Caco-2 (cell line): ENCODE measurements around the gene SUCLG1. TPM values are rescaled to one million over a fixed set of nuclear protein-coding genes. Genes with fewer than 3 reads are reported as not detected.

Experiments used
- BruUV-seq: library from RNA; stranded (reverse); fragments of 400-500 nt; replicated peaks from 2 replicates; lab custom pipeline; 2021; lab: Mats Ljungman, UMichigan
- CTCF ChIA-PET: fragments of 300-600 bp; sonication (Branson Sonifier 250); formaldehyde crosslinking; loops from one replicate; lab custom pipeline; 2022; ENCODE audit warnings: antibody characterized with exemption; lab: Charles Lee
- POLR2A ChIA-PET: fragments of 300-600 bp; sonication (Branson Sonifier 250); formaldehyde crosslinking; loops from one replicate; lab custom pipeline; 2022; ENCODE audit warnings: antibody characterized with exemption; lab: Charles Lee
- DNase-seq, 2 experiments: peaks; one replicate each; pipeline versions ENCODE4 v3.0.0 to v3.0.0-alpha.2; 2020 to 2022
- H3K27me3 ChIP-seq: replicated peaks from 2 replicates; pipeline ENCODE4 v1.6.0; 2011; ENCODE audit warnings: low read length; ENCODE audit not compliant: control insufficient read depth, insufficient read depth
- H3K36me3 ChIP-seq: 2 replicates; pipeline ENCODE4 v1.5.1; 2011; ENCODE audit warnings: low read length; ENCODE audit not compliant: control insufficient read depth, insufficient read depth
- H3K4me1 ChIP-seq: fragments of 250-450 bp; sonication (Bioruptor Pico); 2 replicates; pipeline ENCODE4 v1.5.1; 2020; ENCODE audit warnings: mild to moderate bottlenecking
- H3K4me3 ChIP-seq: 2 replicates; pipeline ENCODE4 v1.5.1; 2011; ENCODE audit warnings: low read depth, mild to moderate bottlenecking, control low read depth, low read length
- H3K9me3 ChIP-seq: fragments of 250-450 bp; sonication (Bioruptor Pico); 2 replicates; pipeline ENCODE4 v1.5.1; 2020; ENCODE audit warnings: mild to moderate bottlenecking, moderate library complexity
- H3K27ac Mint-ChIP-seq: one replicate; pipeline ENCODE4 v1.8.0; 2022; ENCODE audit warnings: mixed read lengths; ENCODE audit not compliant: unreplicated experiment
- H3K27me3 Mint-ChIP-seq: one replicate; pipeline ENCODE4 v1.8.0; 2022; ENCODE audit warnings: mixed read lengths; ENCODE audit not compliant: insufficient read depth, unreplicated experiment
- H3K36me3 Mint-ChIP-seq: one replicate; pipeline ENCODE4 v1.8.0; 2022; ENCODE audit warnings: mild to moderate bottlenecking, mixed read lengths; ENCODE audit not compliant: insufficient read depth, unreplicated experiment
- H3K4me1 Mint-ChIP-seq: one replicate; pipeline ENCODE4 v1.8.0; 2022; ENCODE audit warnings: low read depth, mixed read lengths; ENCODE audit not compliant: unreplicated experiment
- H3K4me3 Mint-ChIP-seq: one replicate; pipeline ENCODE4 v1.8.0; 2022; ENCODE audit warnings: mild to moderate bottlenecking, moderate library complexity, mixed read lengths; ENCODE audit not compliant: unreplicated experiment
- H3K9me3 Mint-ChIP-seq: one replicate; pipeline ENCODE4 v1.8.0; 2022; ENCODE audit warnings: mixed read lengths; ENCODE audit not compliant: unreplicated experiment
- CTCF ChIP-seq, 2 experiments: fragments of 200-600 bp in 1 of 2; IDR thresholded peaks; 1 replicate in 1 of 2; 2 replicates in 1 of 2; pipeline versions ENCODE4 v1.5.1 to v1.8.0; 2011 to 2022; ENCODE audit warnings: antibody characterized with exemption in 1 of 2, control low read depth in 1 of 2, inconsistent platforms in 1 of 2, low read depth in 1 of 2, low read length in 1 of 2, mild to moderate bottlenecking in 1 of 2, moderate library complexity in 1 of 2; ENCODE audit not compliant: insufficient read depth in 1 of 2, severe bottlenecking in 1 of 2, unreplicated experiment in 1 of 2
- intact Hi-C: fragments of 100-400 bp; cut with micrococcal nuclease; formaldehyde crosslinking; loops from one replicate; pipeline ENCODE4 v1.10.0; 2022; ENCODE audit not compliant: unreplicated experiment
- total RNA-seq: library from RNA; stranded (reverse); gene quantifications from 2 replicates; pipeline ENCODE4 v1.2.3, GENCODE V29; 2022

SUCLG1 gene
- total RNA-seq, 1 experiment from 2014 or later = 155 TPM

DNA sequence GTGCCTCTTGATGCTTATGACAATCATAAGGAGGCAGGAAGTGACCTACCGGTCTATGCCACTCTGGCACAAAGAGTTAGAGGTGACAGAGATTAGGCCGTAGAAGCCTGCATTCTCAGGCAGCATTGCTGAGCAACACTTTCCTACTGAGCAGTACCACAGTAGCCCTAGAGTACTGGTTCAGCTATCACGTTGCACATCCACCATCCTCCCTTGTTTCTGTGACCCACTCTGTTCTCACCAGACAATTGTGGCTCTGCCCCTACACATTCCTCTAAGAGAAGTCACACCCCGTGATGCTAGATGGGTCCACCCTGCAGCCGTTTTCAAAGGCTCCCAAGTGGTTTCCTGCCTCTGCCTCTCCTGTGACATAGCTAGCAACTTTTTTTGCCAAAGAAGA, 22.6 kb upstream of the SUCLG1 start:
- H3K27me3 ChIP-seq = no peaks in the 10 kb centered on the region
- no peak overlapping the region for H3K4me3 Mint-ChIP-seq
- no TSS peak for BruUV-seq
- TF ChIP-seq CTCF (IDR thresholded peaks at IDR 0.05; ENCODE audit: insufficient read depth in 1 of 2, low read depth in 1 of 2, low read length in 1 of 2, severe bottlenecking in 1 of 2, unreplicated experiment in 1 of 2) = no peak
- intact Hi-C loops = no loop called here
- no peak for DNase-seq
- peaks cover 7% of the 10 kb centered on the region; the same call in 1 of the 2 replicates for H3K9me3 ChIP-seq
- no peaks in the 10 kb centered on the region for H3K36me3 Mint-ChIP-seq
- no peaks in the 10 kb centered on the region for H3K27me3 Mint-ChIP-seq
- CTCF ChIA-PET = no interaction called here
- POLR2A ChIA-PET = no interaction called here
- no peak overlapping the region for H3K4me3 ChIP-seq
- H3K27ac Mint-ChIP-seq = peak overlapping the region; percentile 13
- peaks cover 1% of the 10 kb centered on the region; the same call in 1 of the 2 replicates for H3K36me3 ChIP-seq
- peaks cover 13% of the 10 kb centered on the region for H3K4me1 ChIP-seq
- H3K4me1 Mint-ChIP-seq = peaks cover 9% of the 10 kb centered on the region
- peaks cover 11% of the 10 kb centered on the region for H3K9me3 Mint-ChIP-seq

DNA sequence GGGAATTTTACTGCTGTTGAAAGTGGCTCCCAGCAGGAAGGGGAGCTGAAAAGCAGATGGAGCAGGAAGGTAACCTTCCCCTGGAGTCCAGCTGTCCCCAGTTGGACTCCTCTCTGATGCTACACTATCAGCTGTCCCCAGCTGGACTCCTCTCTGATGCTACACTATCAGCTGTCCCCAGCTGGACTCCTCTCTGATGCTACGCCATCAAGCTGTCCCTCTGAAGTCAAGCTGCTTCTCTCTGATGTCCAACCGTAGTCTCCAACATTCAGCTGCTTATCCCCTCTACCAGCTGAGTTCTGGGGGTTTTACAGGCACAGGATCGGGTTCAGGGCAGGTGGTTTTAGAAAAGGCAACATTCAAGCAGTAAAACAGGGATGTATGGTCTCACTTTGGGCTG, 19.8 kb upstream of the SUCLG1 start:
- CTCF ChIA-PET = no interaction called here
- POLR2A ChIA-PET = no interaction called here

DNA sequence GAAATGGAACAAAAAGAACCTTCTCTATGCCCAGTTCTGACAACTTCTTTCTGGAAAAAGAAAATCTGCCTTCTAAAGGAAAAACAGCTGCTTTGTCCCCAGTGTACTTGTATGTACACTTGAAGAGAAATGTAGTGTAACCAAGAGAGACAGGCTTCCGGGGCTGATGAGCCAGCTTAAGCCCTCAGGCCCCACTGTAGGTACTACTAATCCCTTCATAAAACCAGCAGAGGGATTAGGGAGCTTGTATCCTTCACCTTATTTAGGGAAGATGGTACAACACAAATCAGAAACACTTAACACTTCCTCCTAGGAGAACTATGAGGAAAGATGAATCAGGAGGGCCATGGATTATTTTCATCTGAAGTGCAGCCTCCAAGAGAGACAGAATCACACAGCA, 18.8 kb upstream of the SUCLG1 start:
- no peak overlapping the region for H3K4me3 ChIP-seq
- DNase-seq = no peak
- intact Hi-C loops = no loop called here
- CTCF ChIA-PET = no interaction called here
- no peaks in the 10 kb centered on the region for H3K4me1 ChIP-seq
- H3K9me3 Mint-ChIP-seq = peaks cover 34% of the 10 kb centered on the region
- H3K27me3 ChIP-seq = no peaks in the 10 kb centered on the region
- H3K9me3 ChIP-seq = peaks cover 10% of the 10 kb centered on the region; the same call in 1 of the 2 replicates
- POLR2A ChIA-PET = no interaction called here
- no peaks in the 10 kb centered on the region for H3K36me3 Mint-ChIP-seq
- no peaks in the 10 kb centered on the region for H3K4me1 Mint-ChIP-seq
- no TSS peak for BruUV-seq
- no peaks in the 10 kb centered on the region; the same call in 1 of the 2 replicates for H3K36me3 ChIP-seq
- no peaks in the 10 kb centered on the region for H3K27me3 Mint-ChIP-seq
- H3K4me3 Mint-ChIP-seq = no peak overlapping the region
- no peak for TF ChIP-seq CTCF (IDR thresholded peaks at IDR 0.05; ENCODE audit: insufficient read depth in 1 of 2, low read depth in 1 of 2, low read length in 1 of 2, severe bottlenecking in 1 of 2, unreplicated experiment in 1 of 2)
- H3K27ac Mint-ChIP-seq = no peak overlapping the region

More for the DNA sequence above, 19.8 kb upstream of the SUCLG1 start:
- H3K27me3 Mint-ChIP-seq = no peaks in the 10 kb centered on the region
- peaks cover 10% of the 10 kb centered on the region; the same call in 1 of the 2 replicates for H3K9me3 ChIP-seq
- H3K27me3 ChIP-seq = no peaks in the 10 kb centered on the region
- H3K4me3 Mint-ChIP-seq = no peak overlapping the region
- H3K9me3 Mint-ChIP-seq = peaks cover 34% of the 10 kb centered on the region
- H3K27ac Mint-ChIP-seq = no peak overlapping the region
- H3K4me3 ChIP-seq = no peak overlapping the region
- intact Hi-C loops = no loop called here
- H3K36me3 Mint-ChIP-seq = no peaks in the 10 kb centered on the region
- H3K4me1 ChIP-seq = no peaks in the 10 kb centered on the region
- no peak for DNase-seq
- TF ChIP-seq CTCF (IDR thresholded peaks at IDR 0.05; ENCODE audit: insufficient read depth in 1 of 2, low read depth in 1 of 2, low read length in 1 of 2, severe bottlenecking in 1 of 2, unreplicated experiment in 1 of 2) = no peak
- no peaks in the 10 kb centered on the region; the same call in 1 of the 2 replicates for H3K36me3 ChIP-seq
- BruUV-seq = no TSS peak
- no peaks in the 10 kb centered on the region for H3K4me1 Mint-ChIP-seq
